T1000 (cell line): ENCODE results near the gene PIF1.
A peak's percentile ranks its signal among the peaks of the same experiment; 100 is the strongest.
"Not testable (repeated sequence)": the region's sequence is repeated elsewhere in the genome, so short reads cannot be mapped to it uniquely, and the experiment has no call there.

Experiments used
- DNase-seq: peaks from one replicate; lab custom pipeline; 2025; ENCODE audit warnings: mixed read lengths; lab: John Stamatoyannopoulos, UW

The PIF1 gene

GRCh38 chr15:64809649-64810496 lies 15.6 kb downstream of the PIF1 start:
- DNase-seq = peak; percentile 43

GRCh38 chr15:64808785-64809453 lies 16.5 kb downstream of the PIF1 start:
- DNase-seq = no peak

GRCh38 chr15:64807751-64808222 lies 17.7 kb downstream of the PIF1 start:
- no peak for DNase-seq

- no peak for DNase-seq
Observed at GRCh38 chr15:64807051-64807749, 18.2 kb downstream of the PIF1 start.

- DNase-seq = no peak
Observed at GRCh38 chr15:64806509-64806908, 18.9 kb downstream of the PIF1 start.

GRCh38 chr15:64804619-64805018 lies 20.8 kb downstream of the PIF1 start:
- DNase-seq = no peak

- no peak for DNase-seq
Observed at GRCh38 chr15:64803526-64803925, 21.9 kb downstream of the PIF1 start.

- DNase-seq = no peak
Observed at GRCh38 chr15:64800476-64800875, 25.0 kb downstream of the PIF1 start.

- DNase-seq = not testable (repeated sequence)
Observed at GRCh38 chr15:64798905-64799304, 26.5 kb downstream of the PIF1 start.

- DNase-seq = not testable (repeated sequence)
Observed at GRCh38 chr15:64795921-64796320, 29.5 kb downstream of the PIF1 start.

GRCh38 chr15:64795299-64795698 lies 30.1 kb downstream of the PIF1 start:
- not testable (repeated sequence) for DNase-seq

GRCh38 chr15:64792282-64792681 lies 33.2 kb downstream of the PIF1 start:
- DNase-seq = no peak

GRCh38 chr15:64791401-64791800 lies 34.0 kb downstream of the PIF1 start:
- no peak for DNase-seq

- DNase-seq = no peak
Observed at GRCh38 chr15:64783796-64784195, 41.7 kb downstream of the PIF1 start.

- no peak for DNase-seq
Observed at GRCh38 chr15:64782751-64783150, 42.7 kb downstream of the PIF1 start.

GRCh38 chr15:64781299-64781698 lies 44.1 kb downstream of the PIF1 start:
- DNase-seq = no peak

- DNase-seq = no peak
Observed at GRCh38 chr15:64780600-64781156, 44.8 kb downstream of the PIF1 start.

- no peak for DNase-seq
Observed at GRCh38 chr15:64779630-64780029, 45.8 kb downstream of the PIF1 start.

- DNase-seq = no peak
Observed at GRCh38 chr15:64779024-64779423, 46.4 kb downstream of the PIF1 start.

GRCh38 chr15:64776402-64776786 lies 49.1 kb downstream of the PIF1 start:
- DNase-seq = no peak

- no peak for DNase-seq
Observed at GRCh38 chr15:64775551-64776401, 49.7 kb downstream of the PIF1 start, which contains the start of gene RBPMS2. RBPMS2 (minus strand) TSS chr15:64775589; CDS start chr15:64775319, 270 bp downstream.
